Stomach (tissue), 9 donors: ENCODE results near the gene CAPN8. TPM values are rescaled to one million over a fixed set of nuclear protein-coding genes. Genes with fewer than 3 reads are reported as not detected.

Source experiments
- DNase-seq, 2 donors: peaks; one replicate each; pipeline versions ENCODE4 v3.0.0 to v3.0.0-alpha.2; 2013 to 2019
- H3K27ac ChIP-seq, 5 donors: fragments of 200-600 bp in 4 of 5; sonication (generic) in 4 of 5; one replicate each; pipeline ENCODE4 v1.5.1; 2013 to 2019; ENCODE audit warnings: mild to moderate bottlenecking in 1 of 5, moderate library complexity in 1 of 5
- H3K27me3 ChIP-seq, 3 donors: fragments of 200-600 bp; sonication (generic); one replicate each; pipeline ENCODE4 v1.5.1; 2017 to 2019; ENCODE audit warnings: mixed run types in 1 of 3
- H3K36me3 ChIP-seq, 4 donors: fragments of 200-600 bp; sonication (generic); 1 replicate in 3 of 4; 2 replicates in 1 of 4; pipeline ENCODE4 v1.5.1; 2016 to 2019
- H3K4me1 ChIP-seq, 4 donors: fragments of 200-600 bp; sonication (generic); one replicate each; pipeline ENCODE4 v1.5.1; 2016 to 2019
- H3K4me3 ChIP-seq, 4 donors: fragments of 200-600 bp; sonication (generic) in 3 of 4; one replicate each; pipeline ENCODE4 v1.5.1; 2016 to 2019; ENCODE audit warnings: mild to moderate bottlenecking in 1 of 4
- H3K9me3 ChIP-seq, 4 donors: fragments of 200-600 bp; sonication (generic); one replicate each; pipeline ENCODE4 v1.5.1; 2016 to 2019
- EP300 ChIP-seq: sonication (generic); formaldehyde crosslinking; IDR thresholded peaks from one replicate; pipeline ENCODE4 v1.6.1; 2017; ENCODE audit warnings: antibody characterized with exemption
- POLR2A ChIP-seq, 4 donors: fragments of 450-650 bp; IDR thresholded peaks; one replicate each; pipeline ENCODE4 v1.6.1; 2016; ENCODE audit warnings: antibody characterized with exemption in 4 of 4, control low read depth in 2 of 4, mild to moderate bottlenecking in 1 of 4, moderate library complexity in 1 of 4
- POLR2AphosphoS5 ChIP-seq, 3 donors: sonication (generic); formaldehyde crosslinking; IDR thresholded peaks; one replicate each; pipeline ENCODE4 v1.6.1; 2016; ENCODE audit warnings: antibody characterized with exemption in 3 of 3
- WGBS, 5 donors: extraction: QIAGEN DNeasy Blood & Tissue Kit in 3 of 5; methylation state at CpG; one replicate each; pipeline versions ENCODE4 v1.1.5 to v1.1.7; 2013 to 2018; 5-methylcytosine and 5-hydroxymethylcytosine counted together
- intact Hi-C: fragments of 100-400 bp; cut with DNase I; formaldehyde crosslinking; loops from one replicate; pipeline ENCODE4 v1.15.1; 2023; ENCODE audit warnings: low total_unique reads
- polyA plus RNA-seq, 3 donors: library from polyadenylated mRNA; stranded (reverse); fragments of 200-250 nt; gene quantifications; one replicate each; pipeline ENCODE4 v1.2.3, GENCODE V29; 2013
- total RNA-seq, 5 donors: library from RNA; depleted of rRNA; stranded (reverse); fragments of >200 nt; gene quantifications; one replicate each; pipeline versions ENCODE4 v1.1.0 to v1.2.3, GENCODE V29; 2014 to 2016
- TF ChIP-seq, protein P1 (sequence below), 7 experiments: fragments of 450-650 bp in 4 of 7; fragments of 200-600 bp in 3 of 7; sonication (generic) in 3 of 7; IDR thresholded peaks; one replicate each; pipeline ENCODE4 v1.5.1; 2016 to 2019; ENCODE audit warnings: antibody characterized with exemption in 7 of 7, control low read depth in 2 of 7, mild to moderate bottlenecking in 1 of 7
- donor health status: healthy with polysubstance abuse.
- donor health status: Bipolar disorder and iron deficiency.
- donor health status: healthy.

CAPN8 gene
- total and polyA plus RNA-seq, 8 donors = 28.3 to 581 (median 134) TPM

DNA sequence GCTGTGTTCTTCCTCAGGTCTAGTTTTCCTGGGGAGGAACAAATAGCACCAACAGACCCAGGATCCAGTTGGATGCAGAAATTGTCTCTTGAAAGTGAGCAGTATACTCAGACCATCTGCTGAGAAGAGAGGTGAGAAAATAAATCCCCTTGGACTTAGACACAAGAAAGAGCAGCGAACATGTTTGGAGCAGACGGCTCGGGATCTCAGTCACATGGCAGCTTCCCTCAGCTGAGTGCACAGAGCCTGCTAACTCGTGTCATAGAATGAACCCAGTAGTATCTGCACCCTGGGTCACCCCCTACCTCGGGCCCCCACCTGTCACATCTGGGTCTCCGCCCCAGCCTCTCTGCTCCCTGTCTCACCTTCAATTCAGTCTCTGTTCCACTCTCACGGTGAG, 156.7 kb downstream of the CAPN8 start:
- H3K36me3 ChIP-seq = no peaks in the 10 kb centered on the region
- 75 to 80% (median 76%) methylated on average over 7 of the region's 7 CpGs for WGBS, 5 donors
- intact Hi-C loops = no loop called here
- no peak for DNase-seq
- peaks cover 0 to 8% (median 4%) of the 10 kb centered on the region in 4 donors for H3K4me1 ChIP-seq
- no peaks in the 10 kb centered on the region for H3K9me3 ChIP-seq
- H3K27ac ChIP-seq = no peak overlapping the region
- TF ChIP-seq POLR2A (IDR thresholded peaks at IDR 0.05) (no peak), EP300 (no peak), POLR2AphosphoS5 (IDR thresholded peaks at IDR 0.05) (no peak)
- TF ChIP-seq, protein P1, sequence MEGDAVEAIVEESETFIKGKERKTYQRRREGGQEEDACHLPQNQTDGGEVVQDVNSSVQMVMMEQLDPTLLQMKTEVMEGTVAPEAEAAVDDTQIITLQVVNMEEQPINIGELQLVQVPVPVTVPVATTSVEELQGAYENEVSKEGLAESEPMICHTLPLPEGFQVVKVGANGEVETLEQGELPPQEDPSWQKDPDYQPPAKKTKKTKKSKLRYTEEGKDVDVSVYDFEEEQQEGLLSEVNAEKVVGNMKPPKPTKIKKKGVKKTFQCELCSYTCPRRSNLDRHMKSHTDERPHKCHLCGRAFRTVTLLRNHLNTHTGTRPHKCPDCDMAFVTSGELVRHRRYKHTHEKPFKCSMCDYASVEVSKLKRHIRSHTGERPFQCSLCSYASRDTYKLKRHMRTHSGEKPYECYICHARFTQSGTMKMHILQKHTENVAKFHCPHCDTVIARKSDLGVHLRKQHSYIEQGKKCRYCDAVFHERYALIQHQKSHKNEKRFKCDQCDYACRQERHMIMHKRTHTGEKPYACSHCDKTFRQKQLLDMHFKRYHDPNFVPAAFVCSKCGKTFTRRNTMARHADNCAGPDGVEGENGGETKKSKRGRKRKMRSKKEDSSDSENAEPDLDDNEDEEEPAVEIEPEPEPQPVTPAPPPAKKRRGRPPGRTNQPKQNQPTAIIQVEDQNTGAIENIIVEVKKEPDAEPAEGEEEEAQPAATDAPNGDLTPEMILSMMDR (IDR thresholded peaks at IDR 0.05) = no peak
- no peaks in the 10 kb centered on the region for H3K27me3 ChIP-seq
- no peak overlapping the region for H3K4me3 ChIP-seq

GRCh38 chr1:223504741-223505140, 160.8 kb downstream of the CAPN8 start:
- peak overlapping the region in 2 of 5 donors; percentile 14 to 53 for H3K27ac ChIP-seq
- no peaks in the 10 kb centered on the region for H3K9me3 ChIP-seq
- DNase-seq = peak; percentile 58 to 79
- H3K36me3 ChIP-seq = no peaks in the 10 kb centered on the region
- 41 to 63% (median 52%) methylated on average over 4 of the region's 4 CpGs for WGBS, 5 donors
- no peak for TF ChIP-seq EP300
- TF ChIP-seq, protein P1 (IDR thresholded peaks at IDR 0.05) = no peak
- TF ChIP-seq POLR2A (IDR thresholded peaks at IDR 0.05) = no peak
- peak in 1 of 3 donors; percentile 65 for TF ChIP-seq POLR2AphosphoS5 (IDR thresholded peaks at IDR 0.05)
- no peak overlapping the region for H3K4me3 ChIP-seq
- H3K27me3 ChIP-seq = no peaks in the 10 kb centered on the region
- H3K4me1 ChIP-seq = peaks cover 0 to 12% (median 7%) of the 10 kb centered on the region in 4 donors
- intact Hi-C loops = no loop called here

GRCh38 chr1:223503348-223503747, 162.2 kb downstream of the CAPN8 start:
- no peaks in the 10 kb centered on the region for H3K27me3 ChIP-seq
- H3K9me3 ChIP-seq = no peaks in the 10 kb centered on the region
- no peak overlapping the region for H3K4me3 ChIP-seq
- no peak overlapping the region for H3K27ac ChIP-seq
- no peaks in the 10 kb centered on the region for H3K36me3 ChIP-seq
- intact Hi-C loops = no loop called here
- peaks cover 0 to 12% (median 7%) of the 10 kb centered on the region in 4 donors for H3K4me1 ChIP-seq
- 41 to 77% (median 55%) methylated on average over 4 of the region's 4 CpGs for WGBS, 5 donors
- no peak for DNase-seq
- TF ChIP-seq POLR2AphosphoS5 (IDR thresholded peaks at IDR 0.05) (no peak), EP300 (no peak), POLR2A (IDR thresholded peaks at IDR 0.05) (no peak)
- TF ChIP-seq, protein P1 (IDR thresholded peaks at IDR 0.05) = no peak

- TF ChIP-seq EP300 = no peak
- peak in 1 of 3 donors; percentile 55 for TF ChIP-seq POLR2AphosphoS5 (IDR thresholded peaks at IDR 0.05)
- DNase-seq = peak in 1 of 2 donors; percentile 81
- WGBS, 5 donors = 53 to 64% (median 58%) methylated on average over 11 of the region's 11 CpGs
- Histone ChIP-seq H3K36me3 (no peaks in the 10 kb centered on the region), H3K4me3 (no peak overlapping the region), H3K4me1 (peaks cover 0 to 12% (median 7%) of the 10 kb centered on the region in 4 donors), H3K27ac (peak overlapping the region in 1 of 5 donors; percentile 10), H3K9me3 (no peaks in the 10 kb centered on the region), H3K27me3 (no peaks in the 10 kb centered on the region)
- intact Hi-C loops = no loop called here
These were observed 164.7 kb downstream of the CAPN8 start for GRCh38 chr1:223500560-223501425.

- 84 to 91% (median 85%) methylated on average over 6 of the region's 6 CpGs for WGBS, 5 donors
- H3K36me3 ChIP-seq = no peaks in the 10 kb centered on the region
- peaks cover 0 to 12% (median 3%) of the 10 kb centered on the region in 4 donors for H3K4me1 ChIP-seq
- TF ChIP-seq POLR2AphosphoS5 (IDR thresholded peaks at IDR 0.05) (no peak), EP300 (no peak), POLR2A (IDR thresholded peaks at IDR 0.05) (no peak)
- TF ChIP-seq, protein P1 (IDR thresholded peaks at IDR 0.05) = no peak
- intact Hi-C loops = no loop called here
- H3K27ac ChIP-seq = no peak overlapping the region
- H3K9me3 ChIP-seq = no peaks in the 10 kb centered on the region
- H3K4me3 ChIP-seq = no peak overlapping the region
- DNase-seq = no peak
- H3K27me3 ChIP-seq = no peaks in the 10 kb centered on the region
These were observed 168.6 kb downstream of the CAPN8 start for GRCh38 chr1:223496883-223497282.
